Measurements from ENCODE around the gene TMEM271. TPM values are rescaled to one million over a fixed set of nuclear protein-coding genes. Genes with fewer than 3 reads are reported as not detected.

TMEM271 gene
- total and polyA plus RNA-seq, 2 donors (not counting 3 experiments of a cell fraction or from before 2014, with no cell fraction given) = not detected

GRCh38 chr4:535924-536281, 40.2 kb downstream of the TMEM271 start:
- CTCF ChIA-PET = no interaction called here
- Histone ChIP-seq H3K36me3 (ENCODE audit: control insufficient read depth in 2 of 2, extremely low read depth in 1 of 2, insufficient read depth in 2 of 2, low read length in 2 of 2) (peaks cover 0 to 35% of the 10 kb centered on the region in 2 experiments), H3K27me3 (ENCODE audit: control insufficient read depth in 2 of 2, insufficient read depth in 2 of 2, low read length in 2 of 2) (no peaks in the 10 kb centered on the region), H2AFZ (ENCODE audit: low read depth, low read length) (no peak overlapping the region), H3K27ac (ENCODE audit: insufficient read depth, low read depth, low read length) (no peak overlapping the region), H3K79me2 (ENCODE audit: control insufficient read depth, insufficient read depth, low read length) (no peaks in the 10 kb centered on the region), H3K4me1 (ENCODE audit: control insufficient read depth, extremely low read depth, insufficient read depth, low read length) (no peaks in the 10 kb centered on the region), H4K20me1 (replicated peaks; ENCODE audit: control insufficient read depth, extremely low read depth, insufficient read depth, low read length) (no peaks in the 10 kb centered on the region), H3K9ac (replicated peaks; ENCODE audit: extremely low read depth, insufficient read depth, low read length) (no peak overlapping the region), H3K9me1 (replicated peaks; ENCODE audit: control insufficient read depth, extremely low read depth, insufficient read depth, low read length) (no peaks in the 10 kb centered on the region), H3K4me2 (ENCODE audit: insufficient read depth, low read length) (no peak overlapping the region), H3K4me3 (replicated peaks in 1 of 3; ENCODE audit: insufficient read depth in 1 of 3, low read depth in 1 of 3, low read length in 3 of 3) (no peak overlapping the region), H3K9me3 (replicated peaks; ENCODE audit: control insufficient read depth, insufficient read depth, low read length) (no peaks in the 10 kb centered on the region)
- POLR2A ChIA-PET = no interaction called here
- BruUV-seq (replicated peaks) = no TSS peak
- dilution Hi-C loops (cut with MboI; ENCODE audit: extremely low pct_ligation_motif_present, low sequenced_read_pairs) (no loop called here), intact Hi-C loops (cut with micrococcal nuclease) (no loop called here)
- no peak for DNase-seq (ENCODE audit: low read depth, low spot score)
- no peak for FAIRE-seq
- TF ChIP-seq GATA2 (IDR thresholded peaks at IDR 0.05; ENCODE audit: insufficient read depth, insufficient read length, low read depth, low read length) (no peak), CTCF (IDR thresholded peaks at IDR 0.05; ENCODE audit: extremely low read depth in 1 of 2, insufficient read depth in 1 of 2, low read depth in 1 of 2, low read length in 2 of 2) (no peak), MYC (IDR thresholded peaks at IDR 0.05; ENCODE audit: low read depth, low read length) (no peak), FOS (IDR thresholded peaks at IDR 0.05; ENCODE audit: borderline replicate concordance, insufficient read depth, low read length) (no peak), POLR2AphosphoS5 (IDR thresholded peaks at IDR 0.05; ENCODE audit: insufficient read depth, low read depth, low read length) (no peak), EZH2 (IDR thresholded peaks at IDR 0.05; ENCODE audit: borderline replicate concordance, low read depth, low read length, severe bottlenecking) (no peak), POLR2A (IDR thresholded peaks at IDR 0.05; ENCODE audit: low read depth, low read length) (no peak)
- TF ChIP-seq, protein P1, sequence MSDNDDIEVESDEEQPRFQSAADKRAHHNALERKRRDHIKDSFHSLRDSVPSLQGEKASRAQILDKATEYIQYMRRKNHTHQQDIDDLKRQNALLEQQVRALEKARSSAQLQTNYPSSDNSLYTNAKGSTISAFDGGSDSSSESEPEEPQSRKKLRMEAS (IDR thresholded peaks at IDR 0.05; ENCODE audit: insufficient read depth, insufficient read length) = no peak

Data from endothelial cell of umbilical vein (primary cell).